CD14-positive monocyte (primary cell): Measurements from ENCODE around the gene ALG14. TPM values are rescaled to one million over a fixed set of nuclear protein-coding genes. Genes with fewer than 3 reads are reported as not detected.

ENCODE experiments used
- DNase-seq, 3 donors: peaks; one replicate each; pipeline ENCODE4 v3.0.0-alpha.2; 2011 to 2022
- H2AFZ ChIP-seq: 2 replicates; pipeline ENCODE4 v1.6.0; 2012; ENCODE audit warnings: mild to moderate bottlenecking, low read depth, low read length, inconsistent platforms; ENCODE audit not compliant: insufficient read depth, poor library complexity, severe bottlenecking
- H3K27ac ChIP-seq, 2 donors: 1 replicate in 1 of 2; 2 replicates in 1 of 2; pipeline ENCODE4 v1.5.1; 2012 to 2013; ENCODE audit warnings: low read length in 2 of 2, control low read depth in 1 of 2, inconsistent platforms in 1 of 2, low read depth in 1 of 2, mild to moderate bottlenecking in 1 of 2
- H3K27me3 ChIP-seq, 2 donors: one replicate each; pipeline versions ENCODE4 v1.6.0 to v1.6.1; 2011 to 2013; ENCODE audit warnings: low read length in 2 of 2; ENCODE audit not compliant: control insufficient read depth in 2 of 2, insufficient read depth in 2 of 2
- H3K36me3 ChIP-seq, 2 donors: replicated peaks in 1 of 2; 1 replicate in 1 of 2; 2 replicates in 1 of 2; pipeline versions ENCODE4 v1.5.1 to v1.6.1; 2012 to 2013; ENCODE audit warnings: low read length in 2 of 2, control low read depth in 1 of 2, inconsistent platforms in 1 of 2, mild to moderate bottlenecking in 1 of 2; ENCODE audit not compliant: insufficient read depth in 2 of 2, control insufficient read depth in 1 of 2
- H3K4me1 ChIP-seq, 2 donors: 1 replicate in 1 of 2; 2 replicates in 1 of 2; pipeline versions ENCODE4 v1.5.1 to v1.6.1; 2012 to 2013; ENCODE audit warnings: low read length in 2 of 2, control low read depth in 1 of 2, inconsistent platforms in 1 of 2, mild to moderate bottlenecking in 1 of 2, moderate library complexity in 1 of 2; ENCODE audit not compliant: insufficient read depth in 2 of 2, control insufficient read depth in 1 of 2
- H3K4me2 ChIP-seq: replicated peaks from 2 replicates; pipeline ENCODE3; 2012; ENCODE audit warnings: low read length, moderate library complexity, mild to moderate bottlenecking; ENCODE audit not compliant: poor library complexity, severe bottlenecking; ENCODE audit errors: extremely low read depth
- H3K4me3 ChIP-seq, 3 experiments: fragments of 200-600 bp in 1 of 3; sonication (generic) in 1 of 3; replicated peaks in 1 of 3; 1 replicate in 2 of 3; 2 replicates in 1 of 3; pipeline ENCODE4 v1.5.1; 2011 to 2013; ENCODE audit warnings: low read length in 3 of 3, mild to moderate bottlenecking in 3 of 3, control low read depth in 2 of 3, low read depth in 2 of 3, inconsistent platforms in 1 of 3, moderate library complexity in 1 of 3
- H3K79me2 ChIP-seq: 2 replicates; pipeline ENCODE4 v1.6.0; 2012; ENCODE audit warnings: mild to moderate bottlenecking, control low read depth, inconsistent platforms, low read length, moderate library complexity; ENCODE audit not compliant: insufficient read depth
- H3K9ac ChIP-seq: 2 replicates; pipeline ENCODE4 v1.6.0; 2017; ENCODE audit warnings: low read length, mild to moderate bottlenecking; ENCODE audit not compliant: insufficient read depth, poor library complexity, severe bottlenecking
- H3K9me3 ChIP-seq, 2 donors: replicated peaks in 1 of 2; 1 replicate in 1 of 2; 2 replicates in 1 of 2; pipeline versions ENCODE4 v1.5.1 to v1.6.1; 2012 to 2013; ENCODE audit warnings: low read length in 2 of 2, control low read depth in 1 of 2; ENCODE audit not compliant: control insufficient read depth in 1 of 2, insufficient read depth in 1 of 2
- H4K20me1 ChIP-seq: 2 replicates; pipeline ENCODE4 v1.6.0; 2012; ENCODE audit warnings: mild to moderate bottlenecking, low read length, control low read depth, moderate library complexity; ENCODE audit not compliant: insufficient read depth
- H3K27ac Mint-ChIP-seq, 7 donors: one replicate each; pipeline ENCODE4 v1.8.0; 2020; ENCODE audit warnings: mild to moderate bottlenecking in 7 of 7, mixed read lengths in 7 of 7, moderate library complexity in 6 of 7, inconsistent platforms in 2 of 7
- H3K27me3 Mint-ChIP-seq, 3 donors: one replicate each; pipeline ENCODE4 v1.8.0; 2021 to 2022; ENCODE audit warnings: low read depth in 3 of 3, mild to moderate bottlenecking in 3 of 3, mixed read lengths in 3 of 3, moderate library complexity in 3 of 3, inconsistent platforms in 1 of 3
- H3K36me3 Mint-ChIP-seq, 2 donors: one replicate each; pipeline ENCODE4 v1.8.0; 2020; ENCODE audit warnings: mixed read lengths in 2 of 2, inconsistent platforms in 1 of 2, mild to moderate bottlenecking in 1 of 2
- H3K4me1 Mint-ChIP-seq: one replicate; pipeline ENCODE4 v1.8.0; 2020; ENCODE audit warnings: mild to moderate bottlenecking, mixed read lengths
- H3K4me3 Mint-ChIP-seq, 2 donors: one replicate each; pipeline ENCODE4 v1.8.0; 2020; ENCODE audit warnings: mild to moderate bottlenecking in 2 of 2, mixed read lengths in 2 of 2, moderate library complexity in 1 of 2
- H3K9me3 Mint-ChIP-seq, 7 donors: one replicate each; pipeline ENCODE4 v1.8.0; 2020 to 2022; ENCODE audit warnings: mixed read lengths in 7 of 7, mild to moderate bottlenecking in 6 of 7, moderate library complexity in 6 of 7, inconsistent platforms in 2 of 7
- WGBS: methylation state at CpG from one replicate; pipeline ENCODE4 v1.1.5; 2013; ENCODE audit warnings: missing lambda C conversion rate; ENCODE audit not compliant: insufficient coverage; 5-methylcytosine and 5-hydroxymethylcytosine counted together
- intact Hi-C, 2 donors: fragments of 100-400 bp; cut with micrococcal nuclease; formaldehyde crosslinking; loops; one replicate each; pipeline versions ENCODE4 v1.15.0 to v1.15.1; 2023
- polyA plus RNA-seq, 3 donors: library from polyadenylated mRNA; depleted of rRNA in 1 of 3; unstranded in 2 of 3; stranded (reverse) in 1 of 3; fragments of 300-500 nt in 2 of 3; fragments of >200 nt in 1 of 3; fragmentation: Illumina TruSeq in 2 of 3; gene quantifications; 1 replicate in 2 of 3; 2 replicates in 1 of 3; pipeline ENCODE4 v1.2.3, GENCODE V29; 2012 to 2021
- TF ChIP-seq, protein P1 (sequence below): fragments of 200-600 bp; IDR thresholded peaks from one replicate; pipeline ENCODE4 v1.8.0; 2022; ENCODE audit warnings: antibody characterized with exemption, mild to moderate bottlenecking

ALG14 gene
- polyA plus RNA-seq, 3 donors, result 0.27 to 5.5 (median 4.4) TPM

GRCh38 chr1:95071539-95071938 is 1.2 kb downstream of the ALG14 start:
- no peak overlapping the region for H3K4me3 ChIP-seq
- H3K4me3 Mint-ChIP-seq, result no peak overlapping the region
- intact Hi-C loops, result loop anchor here (5.0 to 10.0 kb wide), 2 partner anchors 156 to 163 kb away; partner anchors contain the start of gene RWDD3 (in 1 of the 2)

DNA sequence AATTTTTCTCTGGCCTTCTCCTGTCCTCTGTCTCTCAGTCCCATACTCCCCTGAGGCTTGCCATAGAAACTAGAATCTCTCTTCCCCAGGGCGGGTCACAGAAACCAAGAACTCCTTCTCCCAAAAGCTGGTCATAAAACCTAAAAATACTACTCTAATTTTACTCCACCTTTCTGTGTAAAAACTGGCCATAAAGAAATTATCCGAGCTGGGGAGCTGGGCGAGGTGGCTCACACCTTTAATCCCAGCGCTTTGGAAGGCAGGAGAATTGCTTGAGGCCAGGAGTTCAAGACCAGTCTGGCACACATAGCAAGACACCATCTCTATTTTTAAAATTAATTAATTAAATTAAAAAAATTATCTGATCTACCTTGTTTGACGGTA is 3.0 kb downstream of the ALG14 start:
- no peak overlapping the region for H3K9ac ChIP-seq
- peaks cover 0 to 2% of the 10 kb centered on the region in 2 donors for H3K36me3 ChIP-seq
- H3K79me2 ChIP-seq, result no peaks in the 10 kb centered on the region
- H3K4me3 ChIP-seq, result no peak overlapping the region
- Mint-ChIP-seq H3K4me3 (no peak overlapping the region), H3K36me3 (peaks cover 5 to 7% of the 10 kb centered on the region in 2 donors), H3K4me1 (peaks cover 23% of the 10 kb centered on the region), H3K9me3 (peaks cover 0 to 2% (median 0%) of the 10 kb centered on the region in 7 donors), H3K27ac (no peak overlapping the region), H3K27me3 (peaks cover 1 to 4% (median 3%) of the 10 kb centered on the region in 3 donors)
- TF ChIP-seq, protein P1, sequence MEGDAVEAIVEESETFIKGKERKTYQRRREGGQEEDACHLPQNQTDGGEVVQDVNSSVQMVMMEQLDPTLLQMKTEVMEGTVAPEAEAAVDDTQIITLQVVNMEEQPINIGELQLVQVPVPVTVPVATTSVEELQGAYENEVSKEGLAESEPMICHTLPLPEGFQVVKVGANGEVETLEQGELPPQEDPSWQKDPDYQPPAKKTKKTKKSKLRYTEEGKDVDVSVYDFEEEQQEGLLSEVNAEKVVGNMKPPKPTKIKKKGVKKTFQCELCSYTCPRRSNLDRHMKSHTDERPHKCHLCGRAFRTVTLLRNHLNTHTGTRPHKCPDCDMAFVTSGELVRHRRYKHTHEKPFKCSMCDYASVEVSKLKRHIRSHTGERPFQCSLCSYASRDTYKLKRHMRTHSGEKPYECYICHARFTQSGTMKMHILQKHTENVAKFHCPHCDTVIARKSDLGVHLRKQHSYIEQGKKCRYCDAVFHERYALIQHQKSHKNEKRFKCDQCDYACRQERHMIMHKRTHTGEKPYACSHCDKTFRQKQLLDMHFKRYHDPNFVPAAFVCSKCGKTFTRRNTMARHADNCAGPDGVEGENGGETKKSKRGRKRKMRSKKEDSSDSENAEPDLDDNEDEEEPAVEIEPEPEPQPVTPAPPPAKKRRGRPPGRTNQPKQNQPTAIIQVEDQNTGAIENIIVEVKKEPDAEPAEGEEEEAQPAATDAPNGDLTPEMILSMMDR, result no peak
- H2AFZ ChIP-seq, result no peak overlapping the region
- peaks cover 20 to 25% of the 10 kb centered on the region in 2 donors for H3K4me1 ChIP-seq
- no peaks in the 10 kb centered on the region for H3K9me3 ChIP-seq
- H3K27ac ChIP-seq, result no peak overlapping the region
- 95% methylated on average over 3 of the region's 5 CpGs for WGBS
- no peaks in the 10 kb centered on the region for H4K20me1 ChIP-seq
- H3K27me3 ChIP-seq, result no peaks in the 10 kb centered on the region
- H3K4me2 ChIP-seq, result no peak overlapping the region
- intact Hi-C loops, result loop anchor here (5.0 to 10.0 kb wide), 2 partner anchors 158 to 165 kb away; partner anchors contain the start of gene RWDD3 (in 1 of the 2)
- no peak for DNase-seq

More at GRCh38 chr1:95071539-95071938, 1.2 kb downstream of the ALG14 start:
- H3K4me1 Mint-ChIP-seq, result peaks cover 23% of the 10 kb centered on the region
- Histone ChIP-seq H3K36me3 (no peaks in the 10 kb centered on the region), H3K27me3 (peaks cover 0 to 5% of the 10 kb centered on the region in 2 donors), H3K9me3 (no peaks in the 10 kb centered on the region), H3K4me2 (no peak overlapping the region), H3K4me1 (peaks cover 20 to 25% of the 10 kb centered on the region in 2 donors), H2AFZ (peak overlapping the region; percentile 95), H4K20me1 (no peaks in the 10 kb centered on the region), H3K9ac (no peak overlapping the region), H3K79me2 (no peaks in the 10 kb centered on the region), H3K27ac (no peak overlapping the region)
- DNase-seq, result no peak
- peaks cover 4 to 5% of the 10 kb centered on the region in 2 donors for H3K36me3 Mint-ChIP-seq
- no peaks in the 10 kb centered on the region for H3K9me3 Mint-ChIP-seq
- H3K27me3 Mint-ChIP-seq, result peaks cover 5 to 11% (median 6%) of the 10 kb centered on the region in 3 donors
- TF ChIP-seq, protein P1, result no peak
- WGBS, result 94% methylated on average over 2 of the region's 2 CpGs
- H3K27ac Mint-ChIP-seq, result peak overlapping the region in 2 of 7 donors; percentile 8 to 40
